Stomach smooth muscle (tissue), 2 donors: ENCODE measurements around the gene OSBP.
"Not testable (repeated sequence)": the region's sequence is repeated elsewhere in the genome, so short reads cannot be mapped to it uniquely, and the experiment has no call there.

Experiments used
- H3K27ac ChIP-seq: one replicate; pipeline ENCODE4 v1.7.0; 2013; ENCODE audit warnings: mild to moderate bottlenecking, low read length, inconsistent platforms
- H3K27me3 ChIP-seq, 2 donors: one replicate each; pipeline ENCODE4 v1.7.0; 2013; ENCODE audit warnings: low read length in 2 of 2; ENCODE audit not compliant: insufficient read depth in 2 of 2, control insufficient read depth in 1 of 2
- H3K36me3 ChIP-seq, 2 donors: one replicate each; pipeline ENCODE4 v1.7.0; 2013; ENCODE audit warnings: low read length in 2 of 2; ENCODE audit not compliant: control insufficient read depth in 2 of 2, insufficient read depth in 2 of 2
- H3K4me1 ChIP-seq: one replicate; pipeline ENCODE4 v1.7.0; 2013; ENCODE audit warnings: low read length; ENCODE audit not compliant: control insufficient read depth, insufficient read depth
- H3K4me3 ChIP-seq, 2 donors: one replicate each; pipeline ENCODE4 v1.7.0; 2013; ENCODE audit warnings: low read length in 2 of 2
- H3K9ac ChIP-seq, 2 donors: one replicate each; pipeline ENCODE4 v1.7.0; 2013; ENCODE audit warnings: low read length in 2 of 2, mild to moderate bottlenecking in 1 of 2
- H3K9me3 ChIP-seq, 2 donors: one replicate each; pipeline ENCODE4 v1.7.0; 2013; ENCODE audit warnings: low read length in 2 of 2; ENCODE audit not compliant: control insufficient read depth in 2 of 2
- donor health status: healthy.
- donor health status: Pancreatic carcinoma.

The OSBP gene

DNA sequence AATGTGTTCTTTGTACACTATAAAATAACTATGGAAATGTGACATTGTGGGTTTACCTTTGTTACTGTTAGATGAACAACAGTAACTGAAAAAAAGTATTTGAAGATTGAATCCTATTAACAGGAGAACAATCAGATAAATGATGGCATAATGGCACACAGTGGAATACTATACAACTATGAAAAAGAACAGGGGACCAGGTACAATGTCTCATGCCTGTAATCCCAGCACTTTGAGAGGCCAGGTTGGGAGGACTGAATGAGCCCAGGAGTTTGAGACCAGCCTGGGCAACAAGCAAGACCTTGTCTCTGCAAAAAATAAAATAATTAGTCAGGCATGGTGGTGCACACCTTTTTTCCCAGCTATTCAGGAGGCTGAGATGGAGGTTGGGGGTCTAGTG is 14.4 kb upstream of the OSBP start:
- H3K27ac ChIP-seq: no peak overlapping the region
- no peaks in the 10 kb centered on the region for H3K4me1 ChIP-seq
- H3K27me3 ChIP-seq: no peaks in the 10 kb centered on the region
- no peaks in the 10 kb centered on the region for H3K9me3 ChIP-seq
- no peak overlapping the region for H3K4me3 ChIP-seq
- H3K9ac ChIP-seq: no peak overlapping the region
- H3K36me3 ChIP-seq: no peaks in the 10 kb centered on the region

DNA sequence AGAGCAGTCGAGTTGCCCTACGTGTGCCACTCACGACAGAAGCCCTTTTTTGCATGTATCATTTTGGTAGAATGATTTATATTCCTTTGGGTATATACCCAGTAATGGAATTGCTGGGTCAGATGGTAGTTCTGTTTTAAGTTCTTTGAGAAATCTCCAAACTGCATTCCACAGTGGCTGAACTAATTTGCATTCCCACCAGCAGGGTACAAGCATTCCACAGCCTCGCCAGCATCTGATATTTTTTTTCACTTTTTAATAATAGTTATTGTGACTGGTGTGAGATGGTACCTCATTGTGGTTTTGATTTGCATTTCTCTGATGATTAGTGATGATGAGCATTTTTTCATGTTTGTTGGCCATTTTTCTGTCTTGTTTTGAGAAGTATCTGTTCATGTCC is 11.4 kb upstream of the OSBP start:
- H3K27ac ChIP-seq, H3K4me3 ChIP-seq, H3K9ac ChIP-seq, H3K36me3 ChIP-seq, H3K27me3 ChIP-seq, H3K4me1 ChIP-seq, H3K9me3 ChIP-seq: not testable (repeated sequence)

DNA sequence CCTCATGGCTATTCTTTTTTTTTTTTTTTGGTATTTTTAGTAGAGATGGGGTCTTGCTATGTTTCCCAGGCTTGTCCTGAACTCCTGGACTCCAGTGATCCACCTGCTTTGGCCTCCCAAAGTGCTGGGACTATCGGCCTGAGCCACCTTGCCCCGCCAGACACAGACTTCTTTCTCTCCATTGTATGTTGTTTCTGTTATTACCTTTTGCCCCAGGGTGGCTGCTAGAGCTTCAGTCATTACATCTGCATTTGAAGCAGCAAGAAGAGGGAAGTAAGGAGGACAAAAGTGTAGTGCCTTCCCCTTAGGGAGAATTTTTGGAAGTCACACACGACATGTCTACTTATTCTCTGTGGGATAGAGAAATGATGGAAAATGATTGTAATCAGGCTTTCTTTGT is 10.1 kb upstream of the OSBP start:
- H3K27ac ChIP-seq: no peak overlapping the region
- no peaks in the 10 kb centered on the region for H3K36me3 ChIP-seq
- H3K4me1 ChIP-seq: no peaks in the 10 kb centered on the region
- no peak overlapping the region for H3K4me3 ChIP-seq
- no peaks in the 10 kb centered on the region for H3K27me3 ChIP-seq
- no peak overlapping the region for H3K9ac ChIP-seq
- no peaks in the 10 kb centered on the region for H3K9me3 ChIP-seq

DNA sequence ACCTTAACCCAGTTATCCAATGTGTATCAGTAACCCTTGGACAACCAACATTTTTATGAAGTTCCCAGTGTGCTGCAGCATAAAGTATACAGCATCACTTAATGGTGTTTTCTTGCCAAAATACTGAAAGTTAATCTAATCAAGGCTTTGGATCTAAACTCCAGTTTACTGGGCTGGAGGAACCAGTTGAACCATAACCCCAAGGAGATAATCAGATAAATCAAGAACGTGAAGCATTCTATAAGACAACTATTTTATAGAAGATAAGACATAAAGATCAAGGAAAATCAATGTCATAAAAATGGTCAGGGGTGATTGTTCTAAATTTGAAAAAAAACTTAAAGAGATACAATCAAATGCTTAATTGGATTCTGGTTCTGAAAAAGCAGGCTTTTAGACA is 2.3 kb upstream of the OSBP start:
- Histone ChIP-seq H3K36me3 (no peaks in the 10 kb centered on the region), H3K4me3 (no peak overlapping the region), H3K4me1 (peaks cover 19% of the 10 kb centered on the region), H3K9ac (no peak overlapping the region), H3K9me3 (no peaks in the 10 kb centered on the region), H3K27ac (no peak overlapping the region), H3K27me3 (no peaks in the 10 kb centered on the region)

DNA sequence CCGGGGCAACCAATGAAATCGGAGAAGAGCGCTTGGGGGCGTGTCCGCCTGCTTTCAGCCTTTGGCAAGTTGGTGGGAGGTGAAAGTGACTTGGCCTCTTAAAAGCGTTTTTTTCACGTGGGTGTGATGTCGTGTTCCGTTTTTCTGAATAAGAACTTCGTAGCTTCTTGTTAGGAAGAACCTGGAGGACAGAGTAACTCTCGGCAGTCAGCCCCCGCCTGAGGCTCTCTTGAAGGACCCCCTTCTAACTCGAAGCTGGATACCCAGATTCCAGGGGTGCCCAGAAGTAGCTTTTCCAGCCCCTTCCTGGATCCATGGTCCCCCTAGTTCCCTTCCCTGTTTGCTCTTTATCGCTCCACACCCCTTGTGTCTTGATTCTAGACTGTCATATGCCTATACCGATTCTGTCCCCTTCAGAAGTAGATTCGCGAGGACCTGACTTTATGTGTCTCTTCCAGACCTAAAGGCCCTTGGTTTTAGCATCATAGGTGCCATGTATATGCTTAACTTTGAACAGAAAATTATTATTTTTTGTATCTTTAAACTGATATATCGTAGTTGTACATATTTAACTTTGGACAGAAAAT is 915 bp upstream of the OSBP start:
- Histone ChIP-seq H3K4me3 (peak overlapping the region; percentile 51 to 76), H3K27me3 (no peaks in the 10 kb centered on the region), H3K36me3 (no peaks in the 10 kb centered on the region), H3K27ac (peak overlapping the region; percentile 97), H3K9me3 (no peaks in the 10 kb centered on the region), H3K4me1 (peaks cover 28% of the 10 kb centered on the region), H3K9ac (peak overlapping the region; percentile 70 to 97)

DNA sequence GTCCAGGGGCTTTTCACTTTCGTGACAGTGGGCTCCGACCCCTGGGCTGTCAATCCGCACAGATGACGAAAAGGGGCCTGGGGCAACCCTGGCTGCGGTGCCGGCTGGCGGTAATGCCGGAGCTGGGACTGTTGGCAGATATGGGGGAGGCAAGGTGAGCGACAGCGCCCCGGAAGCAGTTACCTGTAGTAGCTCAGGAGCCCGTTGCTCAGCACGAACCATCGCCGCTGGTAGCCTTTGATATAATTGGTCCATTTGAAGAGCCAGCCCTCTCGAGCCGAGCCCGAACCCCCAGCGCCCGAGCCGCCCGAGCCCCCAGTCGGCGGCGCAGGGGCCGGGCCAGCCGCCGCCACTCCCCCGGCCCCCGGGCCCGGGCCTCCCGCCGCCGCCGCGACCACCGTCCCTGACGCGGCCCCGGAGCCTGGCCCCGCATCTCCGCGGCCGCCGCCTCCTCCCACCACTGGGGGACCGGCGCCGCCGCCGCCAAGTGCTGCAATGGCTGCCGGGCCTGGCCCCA is 396 bp downstream of the OSBP start:
- Histone ChIP-seq H3K9me3 (no peaks in the 10 kb centered on the region), H3K4me1 (peaks cover 28% of the 10 kb centered on the region), H3K4me3 (peak overlapping the region; percentile 88 to 97), H3K27ac (peak overlapping the region; percentile 81), H3K27me3 (no peaks in the 10 kb centered on the region), H3K36me3 (peaks cover 2 to 3% of the 10 kb centered on the region in 2 donors), H3K9ac (peak overlapping the region; percentile 79 to 83)

DNA sequence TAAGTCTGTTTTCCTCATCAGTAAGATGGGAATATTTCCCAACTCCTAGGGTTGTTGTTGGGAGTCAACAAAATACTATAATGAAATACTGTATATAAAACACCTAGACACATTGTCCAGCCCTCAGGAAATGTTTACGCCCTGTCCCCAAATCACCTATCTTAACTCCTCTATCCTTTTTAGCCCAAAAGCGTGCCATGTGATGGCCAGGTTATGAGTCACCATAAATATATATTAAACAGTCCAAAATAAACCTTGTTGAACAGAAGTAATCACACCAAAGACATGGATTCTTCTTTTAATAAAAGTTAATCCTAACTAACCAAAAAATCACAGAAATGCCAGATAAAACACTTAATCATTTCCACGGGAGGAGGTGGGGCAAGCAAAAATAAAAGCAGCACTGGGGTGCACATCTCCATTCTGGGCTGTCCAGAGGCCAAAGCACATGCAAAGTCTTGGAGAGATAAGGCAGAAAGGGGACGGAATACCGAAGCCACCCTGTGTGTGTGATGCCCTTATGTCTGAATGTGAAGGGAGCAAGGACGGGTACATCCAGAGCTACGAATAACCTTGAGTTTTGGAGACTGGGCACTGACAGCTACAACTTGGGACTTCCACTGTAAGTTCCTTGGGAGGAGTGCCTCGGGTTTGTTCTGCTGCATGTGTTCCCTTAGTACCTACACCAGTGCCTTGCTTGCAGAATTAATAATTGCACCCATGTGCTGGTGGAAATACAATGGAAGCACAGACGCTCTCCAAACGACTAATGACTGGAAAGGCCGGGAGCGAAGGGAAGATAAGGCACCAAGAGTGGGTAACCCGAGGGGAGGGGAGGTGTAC is 1.1 kb downstream of the OSBP start:
- Histone ChIP-seq H3K27me3 (no peaks in the 10 kb centered on the region), H3K4me1 (peaks cover 28% of the 10 kb centered on the region), H3K36me3 (peaks cover 6 to 7% of the 10 kb centered on the region in 2 donors), H3K9ac (peak overlapping the region; percentile 79 to 83), H3K4me3 (peak overlapping the region; percentile 88 to 97), H3K27ac (peak overlapping the region; percentile 81), H3K9me3 (no peaks in the 10 kb centered on the region)

DNA sequence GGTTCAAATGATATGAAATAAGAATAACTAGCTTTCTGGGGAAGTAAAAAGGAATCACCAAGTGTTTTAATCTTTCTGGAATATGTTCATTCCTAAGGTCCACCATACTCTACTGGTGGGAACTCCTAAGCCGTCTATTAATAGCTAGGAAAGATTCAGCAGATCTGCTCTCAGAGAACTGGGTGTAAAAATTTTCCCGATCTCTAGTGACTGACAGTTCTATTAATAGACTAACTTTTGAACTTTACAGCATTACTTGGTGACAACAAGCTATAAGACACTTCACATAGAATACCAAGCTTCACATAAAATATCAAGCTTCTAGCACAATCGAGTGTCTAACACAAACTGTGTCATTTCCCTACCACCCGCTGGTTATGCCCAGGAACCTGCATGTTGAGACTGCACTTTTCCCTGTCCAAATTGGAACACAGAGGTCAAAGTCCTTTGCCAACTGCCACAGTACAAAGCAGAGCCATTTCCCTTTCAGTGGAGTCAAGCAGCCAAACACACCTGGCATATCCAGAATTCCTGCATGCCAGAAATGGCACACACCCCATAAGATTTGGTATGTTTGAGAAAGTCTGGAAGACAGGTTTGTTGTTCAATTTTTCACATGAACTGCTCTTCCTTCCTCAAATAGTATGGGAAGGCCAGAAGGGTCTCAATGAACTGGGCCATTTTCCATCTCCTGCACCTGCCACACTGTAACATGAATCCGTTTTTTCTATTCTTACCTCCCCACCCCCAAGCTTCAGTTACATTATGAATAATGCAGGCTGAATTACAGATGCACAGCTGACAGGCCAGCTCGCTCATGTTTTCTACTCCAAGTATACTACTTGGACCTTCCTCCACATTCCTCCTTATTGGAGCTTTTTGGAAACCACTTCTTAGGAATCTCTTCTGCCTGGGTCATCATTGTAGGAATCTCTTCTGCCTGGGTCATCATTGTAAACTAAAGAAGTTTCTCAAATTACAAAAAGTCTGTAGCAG is 3.7 kb downstream of the OSBP start:
- Histone ChIP-seq H3K9ac (no peak overlapping the region), H3K36me3 (peaks cover 29 to 31% of the 10 kb centered on the region in 2 donors), H3K27me3 (no peaks in the 10 kb centered on the region), H3K4me1 (peaks cover 28% of the 10 kb centered on the region), H3K27ac (no peak overlapping the region), H3K9me3 (no peaks in the 10 kb centered on the region), H3K4me3 (peak overlapping the region in 1 of 2 donors; percentile 40)

DNA sequence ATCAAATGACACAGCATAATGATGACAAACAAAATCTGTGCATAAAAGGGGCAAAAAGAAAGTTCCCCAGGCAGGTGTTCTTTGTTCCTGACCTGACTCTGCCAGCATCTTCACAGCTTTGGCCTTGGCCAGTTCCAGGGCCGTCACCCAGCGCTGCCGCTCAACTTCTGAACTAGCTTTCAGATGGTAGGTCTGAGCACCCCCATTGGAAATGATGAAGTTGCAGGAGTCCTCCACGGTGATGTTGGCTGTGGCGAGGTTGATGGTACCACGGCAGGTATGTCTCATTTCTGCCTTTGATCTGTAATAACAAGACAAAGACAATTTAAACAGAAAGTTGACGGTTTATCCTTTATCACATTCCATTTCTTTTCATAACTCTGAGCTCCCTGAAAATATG is 5.3 kb downstream of the OSBP start:
- Histone ChIP-seq H3K9me3 (no peaks in the 10 kb centered on the region), H3K27ac (no peak overlapping the region), H3K4me3 (no peak overlapping the region), H3K27me3 (no peaks in the 10 kb centered on the region), H3K4me1 (peaks cover 26% of the 10 kb centered on the region), H3K9ac (no peak overlapping the region), H3K36me3 (peaks cover 38 to 46% of the 10 kb centered on the region in 2 donors)

DNA sequence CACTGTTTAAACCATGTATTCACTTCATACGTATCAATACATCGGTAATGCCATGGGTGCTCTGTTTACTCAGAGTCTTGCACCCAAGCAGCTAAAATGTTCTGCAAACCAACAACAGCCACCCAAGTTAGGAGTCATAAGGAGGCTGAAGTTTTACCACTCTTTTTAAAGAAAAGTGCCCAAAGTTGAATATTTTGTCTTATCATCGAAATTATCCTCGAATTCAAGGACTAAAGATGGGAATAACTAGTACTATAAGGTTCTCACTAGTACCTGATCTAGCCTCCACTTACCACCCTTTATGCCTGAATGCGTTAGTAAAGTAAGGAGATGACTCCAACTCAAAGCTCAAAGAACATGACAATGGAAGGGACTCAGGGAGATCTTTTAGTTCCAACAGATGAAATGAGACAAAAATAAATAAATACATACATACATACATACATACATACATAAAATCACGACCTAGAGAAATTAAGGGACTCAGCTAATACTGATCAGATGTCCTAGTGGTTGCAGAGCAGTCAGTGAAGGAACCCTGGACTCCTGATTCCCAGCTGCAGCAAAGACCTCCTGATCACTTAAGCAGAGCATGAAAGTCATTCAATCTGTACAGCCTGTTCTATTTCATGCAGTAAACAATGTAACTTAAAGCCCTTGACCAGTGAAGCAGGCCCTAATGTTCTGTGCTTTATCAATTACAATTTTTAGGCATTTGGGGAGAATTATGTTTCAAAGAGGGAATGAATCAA is 7.7 kb downstream of the OSBP start:
- H3K36me3 ChIP-seq: peaks cover 46 to 48% of the 10 kb centered on the region in 2 donors
- no peak overlapping the region for H3K4me3 ChIP-seq
- no peak overlapping the region for H3K27ac ChIP-seq
- H3K27me3 ChIP-seq: no peaks in the 10 kb centered on the region
- H3K9me3 ChIP-seq: no peaks in the 10 kb centered on the region
- H3K4me1 ChIP-seq: peaks cover 9% of the 10 kb centered on the region
- H3K9ac ChIP-seq: no peak overlapping the region
